ENCODE results near the gene KRT79. TPM values are rescaled to one million over a fixed set of nuclear protein-coding genes. Genes with fewer than 3 reads are reported as not detected.

KRT79 gene
- total and polyA plus RNA-seq, 9 of the 15 experiments (the other 6 are each of a cell fraction or from before 2014, with no cell fraction given): 0.03 to 2.3 (median 0.23) TPM; not detected in 2

DNA sequence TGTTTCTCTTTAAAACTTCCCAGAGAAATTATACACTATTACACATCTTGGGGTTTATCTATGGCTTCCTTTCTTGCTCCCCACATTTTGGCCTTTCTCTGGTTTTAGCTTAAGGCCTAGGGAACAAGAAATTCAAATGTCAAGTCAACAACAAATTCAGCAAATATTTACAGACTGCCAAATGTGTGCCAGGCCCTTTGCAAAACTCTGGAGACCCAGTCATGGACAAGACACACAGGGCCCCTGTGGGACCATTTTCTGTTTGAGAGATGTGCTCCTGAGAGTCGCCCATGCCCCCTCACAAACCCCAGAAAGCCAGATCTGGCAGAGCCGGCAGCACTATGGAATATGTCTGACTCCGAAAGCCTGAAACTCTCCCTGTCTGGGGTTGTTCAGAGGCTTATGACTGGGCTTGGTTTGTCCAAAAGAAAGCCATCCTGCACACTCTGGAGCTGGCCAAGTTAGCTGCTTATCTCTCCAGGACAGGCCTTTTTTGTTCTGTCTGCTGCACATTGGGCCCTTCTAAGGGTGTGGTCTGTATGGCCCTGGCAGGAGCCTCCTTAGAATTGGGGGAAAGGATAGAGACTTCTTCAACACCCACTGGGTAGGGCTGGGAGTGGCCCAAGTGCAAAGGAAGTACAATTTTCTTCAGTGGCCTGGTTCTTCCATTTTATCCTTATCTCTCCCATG, 37.1 kb downstream of the KRT79 start (continued):
- TF ChIP-seq NFE2 (IDR thresholded peaks at IDR 0.05; ENCODE audit: low read depth) (peak; percentile 6; the same call in 1 of the 2 replicates), ZNF232 (CRISPR knock-in tag; IDR thresholded peaks at IDR 0.05) (0 out of 2 replicates have a peak, but pooled peaks have one; percentile 19), ZNF699 (CRISPR knock-in tag; IDR thresholded peaks at IDR 0.05; ENCODE audit: insufficient replicate concordance) (no peak), SMAD4 (CRISPR knock-in tag; conservative IDR thresholded peaks at IDR 0.05) (peak; percentile 89), MCM3 (IDR thresholded peaks at IDR 0.05) (no peak), ILK (tag; IDR thresholded peaks at IDR 0.05; ENCODE audit: borderline replicate concordance, low read depth) (no peak), SIN3B (IDR thresholded peaks at IDR 0.05; ENCODE audit: low read depth) (no peak), NEUROD1 (IDR thresholded peaks at IDR 0.05; ENCODE audit: borderline replicate concordance, low read depth, low read length, partially characterized antibody) (peak; percentile 45), NRF1 (conservative IDR thresholded peaks at IDR 0.05 in 1 of 2, IDR thresholded peaks at IDR 0.05 in 1 of 2) (peak; percentile 60 to 65; a peak in 3 of 4 replicates), BRCA1 (IDR thresholded peaks at IDR 0.05) (no peak), BRCA1 (CRISPR knock-in tag; IDR thresholded peaks at IDR 0.05) (no peak), TBL1XR1 (IDR thresholded peaks at IDR 0.05; ENCODE audit: low read length in 2 of 2) (peak; percentile 74; a peak in 3 of 4 replicates), TRIM28 (IDR thresholded peaks at IDR 0.05) (no peak; the same call in 1 of the 2 replicates), TEAD4 (IDR thresholded peaks at IDR 0.05; ENCODE audit: low read length) (peak; percentile 87), TEAD4 (CRISPR knock-in tag; IDR thresholded peaks at IDR 0.05; ENCODE audit: borderline replicate concordance) (no peak), E2F3 (CRISPR knock-in tag; IDR thresholded peaks at IDR 0.05) (no peak)
- TF ChIP-seq, protein P1, sequence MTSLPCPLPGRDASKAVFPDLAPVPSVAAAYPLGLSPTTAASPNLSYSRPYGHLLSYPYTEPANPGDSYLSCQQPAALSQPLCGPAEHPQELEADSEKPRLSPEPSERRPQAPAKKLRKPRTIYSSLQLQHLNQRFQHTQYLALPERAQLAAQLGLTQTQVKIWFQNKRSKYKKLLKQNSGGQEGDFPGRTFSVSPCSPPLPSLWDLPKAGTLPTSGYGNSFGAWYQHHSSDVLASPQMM (CRISPR knock-in tag; IDR thresholded peaks at IDR 0.05): no peak
- TF ChIP-seq, protein P2, sequence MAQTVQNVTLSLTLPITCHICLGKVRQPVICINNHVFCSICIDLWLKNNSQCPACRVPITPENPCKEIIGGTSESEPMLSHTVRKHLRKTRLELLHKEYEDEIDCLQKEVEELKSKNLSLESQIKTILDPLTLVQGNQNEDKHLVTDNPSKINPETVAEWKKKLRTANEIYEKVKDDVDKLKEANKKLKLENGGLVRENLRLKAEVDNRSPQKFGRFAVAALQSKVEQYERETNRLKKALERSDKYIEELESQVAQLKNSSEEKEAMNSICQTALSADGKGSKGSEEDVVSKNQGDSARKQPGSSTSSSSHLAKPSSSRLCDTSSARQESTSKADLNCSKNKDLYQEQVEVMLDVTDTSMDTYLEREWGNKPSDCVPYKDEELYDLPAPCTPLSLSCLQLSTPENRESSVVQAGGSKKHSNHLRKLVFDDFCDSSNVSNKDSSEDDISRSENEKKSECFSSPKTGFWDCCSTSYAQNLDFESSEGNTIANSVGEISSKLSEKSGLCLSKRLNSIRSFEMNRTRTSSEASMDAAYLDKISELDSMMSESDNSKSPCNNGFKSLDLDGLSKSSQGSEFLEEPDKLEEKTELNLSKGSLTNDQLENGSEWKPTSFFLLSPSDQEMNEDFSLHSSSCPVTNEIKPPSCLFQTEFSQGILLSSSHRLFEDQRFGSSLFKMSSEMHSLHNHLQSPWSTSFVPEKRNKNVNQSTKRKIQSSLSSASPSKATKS (CRISPR knock-in tag; IDR thresholded peaks at IDR 0.05): no peak
- TF ChIP-seq, protein P3, sequence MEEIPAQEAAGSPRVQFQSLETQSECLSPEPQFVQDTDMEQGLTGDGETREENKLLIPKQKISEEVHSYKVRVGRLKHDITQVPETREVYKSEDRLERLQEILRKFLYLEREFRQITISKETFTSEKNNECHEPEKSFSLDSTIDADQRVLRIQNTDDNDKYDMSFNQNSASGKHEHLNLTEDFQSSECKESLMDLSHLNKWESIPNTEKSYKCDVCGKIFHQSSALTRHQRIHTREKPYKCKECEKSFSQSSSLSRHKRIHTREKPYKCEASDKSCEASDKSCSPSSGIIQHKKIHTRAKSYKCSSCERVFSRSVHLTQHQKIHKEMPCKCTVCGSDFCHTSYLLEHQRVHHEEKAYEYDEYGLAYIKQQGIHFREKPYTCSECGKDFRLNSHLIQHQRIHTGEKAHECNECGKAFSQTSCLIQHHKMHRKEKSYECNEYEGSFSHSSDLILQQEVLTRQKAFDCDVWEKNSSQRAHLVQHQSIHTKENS (CRISPR knock-in tag; IDR thresholded peaks at IDR 0.05): no peak
- TF ChIP-seq, protein P4, sequence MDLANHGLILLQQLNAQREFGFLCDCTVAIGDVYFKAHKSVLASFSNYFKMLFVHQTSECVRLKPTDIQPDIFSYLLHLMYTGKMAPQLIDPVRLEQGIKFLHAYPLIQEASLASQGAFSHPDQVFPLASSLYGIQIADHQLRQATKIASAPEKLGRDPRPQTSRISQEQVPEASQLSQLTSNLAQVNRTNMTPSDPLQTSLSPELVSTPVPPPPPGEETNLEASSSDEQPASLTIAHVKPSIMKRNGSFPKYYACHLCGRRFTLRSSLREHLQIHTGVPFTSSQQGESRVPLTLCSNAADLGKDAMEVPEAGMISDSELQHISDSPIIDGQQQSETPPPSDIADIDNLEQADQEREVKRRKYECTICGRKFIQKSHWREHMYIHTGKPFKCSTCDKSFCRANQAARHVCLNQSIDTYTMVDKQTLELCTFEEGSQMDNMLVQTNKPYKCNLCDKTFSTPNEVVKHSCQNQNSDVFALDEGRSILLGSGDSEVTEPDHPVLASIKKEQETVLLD (IDR thresholded peaks at IDR 0.05): peak; percentile 63; the same call in 1 of the 2 replicates
- TF ChIP-seq, protein P5, sequence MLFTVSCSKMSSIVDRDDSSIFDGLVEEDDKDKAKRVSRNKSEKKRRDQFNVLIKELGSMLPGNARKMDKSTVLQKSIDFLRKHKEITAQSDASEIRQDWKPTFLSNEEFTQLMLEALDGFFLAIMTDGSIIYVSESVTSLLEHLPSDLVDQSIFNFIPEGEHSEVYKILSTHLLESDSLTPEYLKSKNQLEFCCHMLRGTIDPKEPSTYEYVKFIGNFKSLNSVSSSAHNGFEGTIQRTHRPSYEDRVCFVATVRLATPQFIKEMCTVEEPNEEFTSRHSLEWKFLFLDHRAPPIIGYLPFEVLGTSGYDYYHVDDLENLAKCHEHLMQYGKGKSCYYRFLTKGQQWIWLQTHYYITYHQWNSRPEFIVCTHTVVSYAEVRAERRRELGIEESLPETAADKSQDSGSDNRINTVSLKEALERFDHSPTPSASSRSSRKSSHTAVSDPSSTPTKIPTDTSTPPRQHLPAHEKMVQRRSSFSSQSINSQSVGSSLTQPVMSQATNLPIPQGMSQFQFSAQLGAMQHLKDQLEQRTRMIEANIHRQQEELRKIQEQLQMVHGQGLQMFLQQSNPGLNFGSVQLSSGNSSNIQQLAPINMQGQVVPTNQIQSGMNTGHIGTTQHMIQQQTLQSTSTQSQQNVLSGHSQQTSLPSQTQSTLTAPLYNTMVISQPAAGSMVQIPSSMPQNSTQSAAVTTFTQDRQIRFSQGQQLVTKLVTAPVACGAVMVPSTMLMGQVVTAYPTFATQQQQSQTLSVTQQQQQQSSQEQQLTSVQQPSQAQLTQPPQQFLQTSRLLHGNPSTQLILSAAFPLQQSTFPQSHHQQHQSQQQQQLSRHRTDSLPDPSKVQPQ (CRISPR knock-in tag; IDR thresholded peaks at IDR 0.05; ENCODE audit: borderline replicate concordance): no peak

All from K562 (cell line).